SK-N-SH (cell line): ENCODE results near the gene CYP21A2. TPM values are rescaled to one million over a fixed set of nuclear protein-coding genes. Genes with fewer than 3 reads are reported as not detected.

Source experiments
- CTCF ChIA-PET: fragments of 300-600, 350-600 bp; formaldehyde crosslinking; extraction: SDS; loops from one replicate; lab custom pipeline; 2021; lab: Yijun Ruan, JAX
- POLR2A ChIA-PET: fragments of 350-600 bp; sonication (Branson Sonifier 250); formaldehyde crosslinking; extraction: SDS; loops from one replicate; lab custom pipeline; 2020; ENCODE audit warnings: antibody characterized with exemption, inconsistent platforms; lab: Yijun Ruan, JAX
- DNase-seq: peaks from one replicate; pipeline ENCODE4 v3.0.0; 2012
- H2AFZ ChIP-seq: fragments of 200-600 bp; sonication (generic); 2 replicates; pipeline ENCODE4 v1.8.1; 2016; ENCODE audit warnings: antibody characterized with exemption, mild to moderate bottlenecking, low read depth
- H3F3A ChIP-seq: fragments of 200-600 bp; sonication (generic); replicated peaks from 2 replicates; pipeline ENCODE3; 2016; ENCODE audit warnings: antibody characterized with exemption, mild to moderate bottlenecking; ENCODE audit not compliant: insufficient read depth
- H3K27ac ChIP-seq, 2 experiments: fragments of 200-500 bp in 1 of 2; fragments of 200-600 bp in 1 of 2; sonication (Bioruptor generic) in 1 of 2; sonication (generic), shearing (Covaris generic) in 1 of 2; 2 replicates each; pipeline versions ENCODE4 v1.5.1 to v1.6.1; 2014 to 2016; ENCODE audit warnings: low read depth in 2 of 2, inconsistent platforms in 1 of 2, low read length in 1 of 2, mild to moderate bottlenecking in 1 of 2, mixed read lengths in 1 of 2
- H3K27me3 ChIP-seq: fragments of 200-600 bp; sonication (generic), shearing (Covaris generic); 2 replicates; pipeline ENCODE4 v1.6.1; 2016; ENCODE audit warnings: mixed run types; ENCODE audit not compliant: insufficient read depth
- H3K36me3 ChIP-seq, 2 experiments: fragments of 200-500 bp in 1 of 2; fragments of 200-600 bp in 1 of 2; sonication (Bioruptor generic) in 1 of 2; sonication (generic) in 1 of 2; replicated peaks in 1 of 2; 2 replicates each; pipeline versions ENCODE3 to v1.5.1; 2014 to 2016; ENCODE audit warnings: low read length in 1 of 2, mild to moderate bottlenecking in 1 of 2; ENCODE audit not compliant: insufficient read depth in 2 of 2, control insufficient read depth in 1 of 2
- H3K4me1 ChIP-seq, 2 experiments: fragments of 200-500 bp in 1 of 2; fragments of 200-600 bp in 1 of 2; sonication (Bioruptor generic) in 1 of 2; sonication (generic), shearing (Covaris generic) in 1 of 2; 2 replicates each; pipeline versions ENCODE4 v1.5.1 to v1.6.1; 2014 to 2016; ENCODE audit warnings: low read depth in 1 of 2, low read length in 1 of 2, mixed run types in 1 of 2; ENCODE audit not compliant: insufficient read depth in 2 of 2, control insufficient read depth in 1 of 2
- H3K4me2 ChIP-seq: fragments of 200-600 bp; sonication (generic), shearing (Covaris generic); 2 replicates; pipeline ENCODE4 v1.6.1; 2017; ENCODE audit warnings: mixed run types
- H3K4me3 ChIP-seq, 2 experiments: fragments of 200-500 bp in 1 of 2; fragments of 200-600 bp in 1 of 2; sonication (Bioruptor generic) in 1 of 2; sonication (generic), shearing (Covaris generic) in 1 of 2; 2 replicates each; pipeline versions ENCODE4 v1.5.1 to v1.8.1; 2014 to 2016; ENCODE audit warnings: low read depth in 2 of 2, inconsistent platforms in 1 of 2, low read length in 1 of 2, mild to moderate bottlenecking in 1 of 2, mixed read lengths in 1 of 2, moderate library complexity in 1 of 2
- H3K79me2 ChIP-seq: fragments of 200-600 bp; sonication (generic); 2 replicates; pipeline ENCODE4 v1.8.1; 2017; ENCODE audit warnings: mild to moderate bottlenecking; ENCODE audit not compliant: insufficient read depth
- H3K9ac ChIP-seq: fragments of 200-600 bp; sonication (generic); 2 replicates; pipeline ENCODE4 v1.6.1; 2017; ENCODE audit warnings: mixed run types
- H3K9me2 ChIP-seq: fragments of 200-600 bp; sonication (generic); 2 replicates; pipeline ENCODE4 v1.6.1; 2017; ENCODE audit warnings: mixed run types
- H3K9me3 ChIP-seq: fragments of 200-600 bp; sonication (generic); 2 replicates; pipeline ENCODE4 v1.6.1; 2017; ENCODE audit warnings: mixed run types, mild to moderate bottlenecking, moderate library complexity
- H4K20me1 ChIP-seq: fragments of 200-600 bp; sonication (generic); 2 replicates; pipeline ENCODE4 v1.6.1; 2017; ENCODE audit warnings: mild to moderate bottlenecking, mixed run types; ENCODE audit not compliant: insufficient read depth
- CHD2 ChIP-seq: fragments of 150-350 bp; IDR thresholded peaks from 2 replicates; pipeline ENCODE4 v1.6.1; 2018; ENCODE audit warnings: low read length; ENCODE audit not compliant: partially characterized antibody
- CTCF ChIP-seq: fragments of 200-600 bp; sonication (generic); IDR thresholded peaks from 2 replicates; pipeline ENCODE4 v1.6.1; 2017; ENCODE audit warnings: antibody characterized with exemption, mild to moderate bottlenecking, moderate library complexity
- ELF1 ChIP-seq: IDR thresholded peaks from 2 replicates; pipeline ENCODE4 v1.4.0; 2012
- EP300 ChIP-seq, 2 experiments: IDR thresholded peaks; 2 replicates each; pipeline versions ENCODE4 v1.4.0 to v1.6.1; 2012; ENCODE audit warnings: borderline replicate concordance in 1 of 2, low read depth in 1 of 2, low read length in 1 of 2
- GABPA ChIP-seq: IDR thresholded peaks from 2 replicates; pipeline ENCODE4 v1.4.0; 2012; ENCODE audit warnings: low read depth, mild to moderate bottlenecking
- GATA2 ChIP-seq: sonication (generic); formaldehyde crosslinking; IDR thresholded peaks from 2 replicates; pipeline ENCODE4 v1.5.0; 2020; ENCODE audit warnings: mild to moderate bottlenecking, missing genetic modification reagents
- JUND ChIP-seq: IDR thresholded peaks from 2 replicates; pipeline ENCODE4 v1.4.0; 2012
- MXI1 ChIP-seq: IDR thresholded peaks from 2 replicates; pipeline ENCODE4 v1.6.1; 2012; ENCODE audit warnings: mild to moderate bottlenecking, low read depth, low read length, improper control_type of control experiment
- RAD21 ChIP-seq: IDR thresholded peaks from 2 replicates; pipeline ENCODE4 v1.6.1; 2012; ENCODE audit warnings: mild to moderate bottlenecking, low read length
- REST ChIP-seq: IDR thresholded peaks from 2 replicates; pipeline ENCODE4 v1.6.1; 2012; ENCODE audit warnings: mild to moderate bottlenecking, low read depth, low read length, moderate library complexity
- RXRA ChIP-seq: IDR thresholded peaks from 2 replicates; pipeline ENCODE4 v1.4.0; 2012; ENCODE audit warnings: low read depth, mild to moderate bottlenecking, borderline replicate concordance
- SIN3A ChIP-seq: IDR thresholded peaks from 2 replicates; pipeline ENCODE4 v1.6.1; 2012; ENCODE audit warnings: low read depth, mild to moderate bottlenecking, low read length, moderate library complexity, borderline replicate concordance
- SMC3 ChIP-seq: IDR thresholded peaks from 2 replicates; pipeline ENCODE4 v1.6.1; 2012; ENCODE audit warnings: low read depth, low read length, improper control_type of control experiment
- USF1 ChIP-seq: IDR thresholded peaks from 2 replicates; pipeline ENCODE4 v1.4.0; 2012; ENCODE audit warnings: low read depth, borderline replicate concordance
- USF2 ChIP-seq: fragments of 150-350 bp; IDR thresholded peaks from 2 replicates; pipeline ENCODE4 v1.6.1; 2017; ENCODE audit warnings: antibody characterized with exemption, low read length, low read depth, borderline replicate concordance
- YY1 ChIP-seq: IDR thresholded peaks from 2 replicates; pipeline ENCODE4 v1.4.0; 2012; ENCODE audit warnings: low read depth, mild to moderate bottlenecking
- WGBS: methylation state at CpG from one replicate; pipeline ENCODE4 v1.1.6; 2017; ENCODE audit warnings: low lambda C conversion rate; 5-methylcytosine and 5-hydroxymethylcytosine counted together
- polyA plus RNA-seq, 3 experiments: library from polyadenylated mRNA; depleted of rRNA; stranded (reverse); fragments of >200 nt; gene quantifications; 2 replicates each; pipeline ENCODE4 v1.2.3, GENCODE V29; 2012

The CYP21A2 gene
- polyA plus RNA-seq, 1 of the 3 experiments (the other 2 are of a cell fraction): not detected

GRCh38 chr6:32069878-32070515 lies 31.8 kb downstream of the CYP21A2 start:
- no peaks in the 10 kb centered on the region for H3K9me2 ChIP-seq
- H4K20me1 ChIP-seq: no peaks in the 10 kb centered on the region
- H3K27me3 ChIP-seq: no peaks in the 10 kb centered on the region; the same call in 1 of the 2 replicates
- H3K9ac ChIP-seq: no peak overlapping the region
- ChIA-PET POLR2A (interaction anchor here (0.8 kb wide), 1 partner anchor 10 kb away, joined by 3 read pairs; no protein-coding TSS in a partner anchor), CTCF (interaction anchor here (1.2 to 1.3 kb wide), 2 partner anchors 22 to 49 kb away, joined by 3 to 5 read pairs; no protein-coding TSS in a partner anchor)
- DNase-seq: no peak
- TF ChIP-seq SIN3A: no peak
- TF ChIP-seq USF2: no peak
- no peak for TF ChIP-seq USF1
- TF ChIP-seq EP300 (IDR thresholded peaks at IDR 0.05; ENCODE audit: borderline replicate concordance in 1 of 2, low read depth in 1 of 2, low read length in 1 of 2): no peak
- TF ChIP-seq YY1: no peak
- TF ChIP-seq ELF1: no peak
- no peak for TF ChIP-seq JUND
- no peak for TF ChIP-seq RAD21
- TF ChIP-seq SMC3: no peak
- no peak for TF ChIP-seq CTCF
- no peak overlapping the region for H3K4me3 ChIP-seq
- WGBS: 45% methylated on average over 18 of the region's 24 CpGs
- H3K36me3 ChIP-seq: no peaks in the 10 kb centered on the region
- H3K79me2 ChIP-seq: no peaks in the 10 kb centered on the region
- no peak overlapping the region for H3K27ac ChIP-seq
- no peak overlapping the region for H3K4me2 ChIP-seq
- no peaks in the 10 kb centered on the region for H3K4me1 ChIP-seq
- no peaks in the 10 kb centered on the region for H3F3A ChIP-seq
- no peaks in the 10 kb centered on the region for H3K9me3 ChIP-seq
- H2AFZ ChIP-seq: no peak overlapping the region

- H3K79me2 ChIP-seq: no peaks in the 10 kb centered on the region
- no peak overlapping the region for H3K4me3 ChIP-seq
- no peaks in the 10 kb centered on the region for H3K4me1 ChIP-seq
- no peak overlapping the region for H2AFZ ChIP-seq
- no peaks in the 10 kb centered on the region; the same call in 1 of the 2 replicates for H3K27me3 ChIP-seq
- POLR2A ChIA-PET: no interaction called here
- H3K9me3 ChIP-seq: no peaks in the 10 kb centered on the region
- H3K9me2 ChIP-seq: no peaks in the 10 kb centered on the region
- no peaks in the 10 kb centered on the region for H4K20me1 ChIP-seq
- 86% methylated on average over 14 of the region's 16 CpGs for WGBS
- no peak for DNase-seq
- no peak overlapping the region for H3K27ac ChIP-seq
- no peaks in the 10 kb centered on the region for H3F3A ChIP-seq
- no peaks in the 10 kb centered on the region for H3K36me3 ChIP-seq
- H3K9ac ChIP-seq: no peak overlapping the region
- H3K4me2 ChIP-seq: no peak overlapping the region
- TF ChIP-seq USF2 (no peak), GABPA (no peak), CHD2 (no peak), MXI1 (no peak), GATA2 (CRISPR knock-in tag) (no peak), REST (no peak), YY1 (no peak), JUND (no peak), RXRA (no peak)
- CTCF ChIA-PET: interaction anchor here (1.2 to 1.7 kb wide), 3 partner anchors 23 to 48 kb away, joined by 3 to 7 read pairs (median 5); no protein-coding TSS in a partner anchor
Measured at GRCh38 chr6:32070814-32071543, 32.8 kb downstream of the CYP21A2 start.
